GM19395 (cell line): Measurements from ENCODE around the gene MELK.

ENCODE experiments used
- ATAC-seq: cut with Tn5 transposase; IDR thresholded peaks from one replicate; pipeline ENCODE4 v1.9.1; 2021; ENCODE audit warnings: mild to moderate bottlenecking, moderate library complexity; ENCODE audit not compliant: unreplicated experiment

MELK gene

DNA sequence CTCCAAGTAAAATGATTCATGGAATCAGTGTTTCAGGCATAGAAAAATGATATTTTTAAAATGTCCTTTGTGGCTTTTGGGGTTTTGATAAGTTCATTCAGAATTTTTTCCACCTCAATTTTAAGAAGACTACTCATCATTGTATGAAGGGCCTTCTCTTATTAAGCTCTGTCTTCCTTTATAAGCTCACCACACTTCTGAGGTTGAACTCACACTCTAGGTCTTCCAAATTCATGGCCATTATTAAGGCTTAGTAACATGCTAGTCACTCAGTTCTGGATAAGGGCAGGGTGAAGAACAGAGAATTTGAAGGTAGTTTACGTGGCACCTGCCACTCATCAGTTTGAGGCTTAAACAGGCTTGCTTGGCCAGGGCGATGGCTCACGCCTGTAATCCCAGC is 4.2 kb downstream of the MELK start:
- no peak for ATAC-seq

DNA sequence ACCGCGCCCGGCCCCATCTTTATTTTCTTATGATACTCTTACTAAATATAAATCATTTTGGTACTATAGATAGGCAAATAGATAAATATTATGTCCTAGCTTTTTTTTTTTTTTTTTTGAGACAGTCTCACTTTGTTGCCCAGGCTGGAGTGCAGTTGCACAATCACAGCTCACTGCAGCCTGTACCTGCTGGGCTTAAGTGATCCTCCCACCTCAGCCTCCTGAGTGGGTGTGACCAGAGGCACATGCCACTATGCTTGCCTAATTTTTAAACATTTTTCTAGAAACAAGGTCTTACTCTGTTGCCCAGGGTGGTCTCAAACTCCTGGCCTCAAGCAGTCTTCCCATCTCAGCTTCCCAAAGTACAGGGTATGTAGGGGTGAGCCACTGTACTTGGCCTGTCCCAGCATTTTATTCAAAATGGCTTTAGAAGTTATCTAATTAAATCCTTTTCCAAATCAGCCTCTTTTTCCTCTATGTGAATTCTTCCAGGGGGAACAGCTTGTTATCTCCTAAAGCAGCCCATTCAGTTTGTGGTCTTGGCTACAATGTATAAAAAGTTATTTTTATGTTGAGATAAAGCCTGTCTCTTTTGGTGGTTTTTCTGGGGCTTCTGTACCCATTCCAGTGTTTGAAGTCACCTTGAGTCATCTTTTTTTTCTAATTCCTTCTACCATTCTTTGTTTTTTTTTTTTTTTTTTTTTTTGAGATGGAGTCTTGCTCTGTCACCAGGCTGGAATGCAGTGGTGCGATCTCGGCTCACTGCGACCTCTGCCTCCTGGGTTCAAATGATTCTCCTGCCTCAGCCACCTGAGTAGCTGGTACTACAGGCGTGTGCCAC is 12.1 kb downstream of the MELK start:
- no peak for ATAC-seq

DNA sequence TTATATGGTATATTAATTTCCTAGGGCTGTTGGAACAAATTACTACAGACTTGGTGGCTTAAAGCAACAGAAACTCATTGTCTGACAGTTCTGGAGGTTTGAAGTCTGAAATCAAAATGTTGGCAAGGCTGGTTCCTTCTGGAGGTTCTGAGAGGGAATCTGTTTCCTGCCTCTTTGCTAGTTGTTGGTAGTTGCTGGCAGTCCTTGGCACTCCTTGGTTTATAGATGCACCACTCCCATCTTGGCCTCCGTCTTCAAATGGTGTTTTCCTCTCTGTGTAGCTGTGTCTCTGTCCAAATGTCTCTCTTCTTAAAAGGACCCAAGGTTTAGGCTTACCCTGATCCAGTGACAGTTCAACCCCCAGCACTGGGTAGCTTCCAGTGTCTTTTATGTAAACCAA is 17.5 kb downstream of the MELK start:
- ATAC-seq, result no peak

DNA sequence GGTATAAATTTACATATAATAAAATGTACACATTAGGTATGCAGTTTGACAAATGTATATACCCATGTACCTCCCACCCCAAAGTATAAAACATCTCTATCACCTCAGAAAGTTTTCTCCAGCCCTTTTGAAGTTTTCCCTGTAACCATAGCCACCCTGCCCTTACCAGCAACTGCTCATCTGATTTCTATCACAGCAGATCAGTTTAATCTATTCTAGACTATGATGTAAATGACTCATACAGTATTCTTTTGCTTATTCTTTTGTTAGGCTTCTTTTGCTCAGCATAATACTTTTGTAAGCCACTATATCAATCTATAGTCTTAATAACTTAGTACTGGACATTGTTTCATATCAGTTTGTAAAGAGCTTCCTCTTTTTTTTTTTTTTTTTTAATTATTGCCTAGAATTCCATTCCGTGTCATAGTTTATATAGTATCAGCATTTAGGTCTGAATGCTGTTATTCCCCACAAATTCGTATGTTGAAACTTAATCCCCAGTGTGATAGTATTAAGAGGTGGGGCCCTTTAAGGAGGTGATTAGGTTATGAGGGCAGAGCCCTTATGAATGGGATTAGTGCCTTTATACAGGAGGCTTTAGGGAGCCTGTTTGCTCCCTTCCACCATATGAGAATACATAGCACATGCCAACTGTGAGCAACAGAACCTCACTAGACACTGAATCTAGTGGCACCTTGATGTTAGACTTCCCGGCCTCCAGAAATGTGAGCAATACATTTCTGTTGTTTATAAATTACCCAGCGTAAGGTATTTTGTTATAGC is 20.3 kb downstream of the MELK start:
- no peak for ATAC-seq

DNA sequence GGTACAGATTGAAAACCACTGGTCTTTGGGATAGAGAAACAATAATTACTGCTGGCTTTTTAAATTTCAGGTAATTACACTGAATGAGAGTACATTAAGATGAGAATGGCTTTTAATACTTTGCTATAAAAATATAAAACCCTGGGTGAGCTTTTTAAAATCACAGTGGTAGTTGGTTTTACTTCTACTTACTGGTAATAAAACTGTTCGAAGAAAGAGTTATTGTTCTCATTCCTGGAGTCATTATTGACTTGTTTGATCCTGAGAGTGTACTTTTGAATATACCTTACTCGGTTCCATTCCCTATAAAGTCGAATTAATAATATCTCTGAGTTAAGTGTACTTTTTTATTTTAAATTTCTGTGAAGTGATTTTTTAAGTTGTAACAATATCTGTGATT is 21.5 kb downstream of the MELK start:
- no peak for ATAC-seq

DNA sequence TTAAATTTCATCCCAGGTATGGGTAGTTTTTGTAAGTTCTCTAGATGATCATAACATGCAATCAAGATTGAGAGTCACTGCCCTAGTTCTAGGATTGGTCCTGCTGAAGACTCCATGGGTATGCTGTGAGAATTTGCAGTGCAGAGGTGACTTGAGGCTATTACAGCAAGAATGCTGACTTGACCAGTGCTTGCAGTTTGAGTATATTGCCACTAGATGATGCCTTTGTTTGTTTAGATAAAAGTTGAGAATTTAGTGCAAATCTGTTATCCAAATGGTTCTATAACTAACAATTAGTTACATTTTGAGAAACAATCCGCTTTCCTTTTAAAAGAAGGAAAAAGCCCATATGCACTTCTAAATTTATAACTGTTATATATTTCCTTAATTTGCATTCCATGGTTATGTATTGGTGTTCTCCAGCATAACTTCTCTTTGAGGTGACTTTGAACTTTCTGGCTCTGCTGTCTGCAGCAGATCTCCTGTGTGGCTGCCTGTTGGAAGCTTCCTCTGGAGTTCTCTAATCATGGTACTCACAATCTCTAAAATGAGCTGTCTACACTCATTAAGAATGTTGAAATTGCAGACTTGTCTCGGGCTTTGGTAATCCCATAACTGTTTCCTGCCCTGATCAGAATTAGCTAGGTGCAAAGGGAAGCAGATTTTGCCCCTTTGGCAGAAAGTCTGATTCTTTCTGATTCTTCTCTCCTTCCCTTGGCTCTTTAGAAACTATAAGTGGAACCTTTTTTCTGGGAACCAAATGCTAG is 24.9 kb downstream of the MELK start:
- no peak for ATAC-seq

DNA sequence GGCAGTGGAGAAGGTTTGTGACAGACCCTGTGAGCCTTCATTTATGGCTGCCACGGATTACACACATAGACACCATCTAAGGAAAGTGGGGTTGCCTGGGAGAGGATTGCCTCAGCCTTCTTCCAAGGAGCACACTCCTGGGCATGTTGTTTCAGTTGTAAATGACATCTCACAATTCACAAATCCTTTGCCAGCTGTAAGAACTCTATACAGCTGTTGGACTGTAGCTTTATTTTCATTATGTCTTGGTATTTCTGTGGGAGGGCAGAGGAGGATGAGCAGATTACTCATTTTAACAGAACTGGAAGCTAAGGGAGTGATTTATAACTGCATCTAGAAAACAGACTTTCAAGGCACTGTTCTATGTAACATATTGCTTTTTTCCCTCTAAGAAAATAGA is 25.6 kb downstream of the MELK start:
- no peak for ATAC-seq

DNA sequence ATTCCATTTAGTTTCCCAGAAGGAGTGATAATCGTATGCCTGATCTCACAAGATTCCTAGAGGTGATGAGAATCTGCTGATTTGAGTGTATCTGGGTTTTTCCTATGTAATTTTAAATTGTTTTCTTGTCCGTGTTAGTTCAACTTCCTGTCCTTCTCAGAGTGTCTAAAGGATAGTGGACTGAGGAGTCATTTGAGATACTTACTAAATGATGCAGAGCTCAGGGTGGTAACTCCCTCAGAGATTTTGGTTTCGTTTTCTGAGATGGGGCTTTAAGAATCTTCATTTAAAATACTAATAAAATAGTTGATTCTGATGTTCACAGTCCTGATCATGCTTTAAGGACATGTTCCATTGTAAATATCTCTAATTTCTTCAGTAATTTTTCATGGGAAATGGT is 30.3 kb downstream of the MELK start:
- ATAC-seq, result no peak

DNA sequence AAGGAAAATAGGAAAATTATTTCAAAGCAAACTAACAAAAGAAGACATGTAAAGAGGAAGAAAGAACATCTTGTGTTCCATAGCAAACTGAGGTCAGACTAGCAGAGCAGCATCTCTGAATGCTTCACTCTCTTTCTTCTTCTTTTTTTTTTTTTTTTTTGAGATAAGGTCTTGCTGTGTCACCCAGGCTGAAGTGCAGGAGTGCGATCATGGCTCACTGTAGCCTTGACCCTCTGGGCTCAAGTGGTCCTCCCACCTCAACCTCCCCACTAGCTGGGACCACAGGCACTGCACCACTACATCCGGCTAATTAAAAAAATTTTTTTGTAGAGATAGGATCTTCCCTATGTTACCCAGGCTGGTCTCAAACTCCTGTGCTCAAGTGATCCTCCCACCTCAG is 36.6 kb downstream of the MELK start:
- no peak for ATAC-seq

DNA sequence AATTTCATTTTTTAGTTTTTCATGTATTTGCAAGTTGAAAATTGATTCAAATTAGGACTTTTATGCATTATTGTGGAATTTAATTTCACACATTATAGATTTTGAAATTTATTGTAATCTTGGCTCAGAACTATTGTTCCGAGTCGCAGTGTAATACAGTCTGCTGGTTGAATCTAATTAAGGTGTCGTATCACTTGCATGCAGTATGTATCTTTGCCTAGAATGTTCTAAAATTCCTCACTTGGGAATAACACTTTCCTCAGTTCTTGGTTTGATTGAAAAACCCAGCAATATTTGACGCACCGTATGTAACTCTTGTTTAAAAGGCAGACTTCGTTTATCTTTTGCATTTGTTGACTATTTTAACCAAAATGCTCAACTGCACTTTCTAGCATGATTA is 49.4 kb downstream of the MELK start:
- ATAC-seq, result no peak

DNA sequence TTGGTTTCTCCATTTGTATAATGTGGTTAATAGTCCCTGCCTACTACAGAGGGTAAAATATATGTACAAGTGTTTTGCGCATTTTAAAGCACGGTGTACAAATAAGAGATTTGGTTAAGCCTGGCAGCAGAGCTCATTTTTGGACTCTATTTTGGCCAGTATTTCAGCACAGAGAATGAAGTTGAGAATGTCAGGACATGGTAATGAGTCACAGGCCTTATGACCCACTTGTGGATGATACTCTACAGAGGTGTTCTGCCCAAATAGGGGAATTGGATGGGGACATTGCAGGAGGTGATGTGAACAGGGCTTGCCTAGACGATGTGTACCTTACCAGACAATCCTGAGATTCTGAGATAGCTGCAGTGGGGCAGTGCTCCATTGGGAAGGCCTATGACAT is 50.6 kb downstream of the MELK start:
- ATAC-seq, result no peak

DNA sequence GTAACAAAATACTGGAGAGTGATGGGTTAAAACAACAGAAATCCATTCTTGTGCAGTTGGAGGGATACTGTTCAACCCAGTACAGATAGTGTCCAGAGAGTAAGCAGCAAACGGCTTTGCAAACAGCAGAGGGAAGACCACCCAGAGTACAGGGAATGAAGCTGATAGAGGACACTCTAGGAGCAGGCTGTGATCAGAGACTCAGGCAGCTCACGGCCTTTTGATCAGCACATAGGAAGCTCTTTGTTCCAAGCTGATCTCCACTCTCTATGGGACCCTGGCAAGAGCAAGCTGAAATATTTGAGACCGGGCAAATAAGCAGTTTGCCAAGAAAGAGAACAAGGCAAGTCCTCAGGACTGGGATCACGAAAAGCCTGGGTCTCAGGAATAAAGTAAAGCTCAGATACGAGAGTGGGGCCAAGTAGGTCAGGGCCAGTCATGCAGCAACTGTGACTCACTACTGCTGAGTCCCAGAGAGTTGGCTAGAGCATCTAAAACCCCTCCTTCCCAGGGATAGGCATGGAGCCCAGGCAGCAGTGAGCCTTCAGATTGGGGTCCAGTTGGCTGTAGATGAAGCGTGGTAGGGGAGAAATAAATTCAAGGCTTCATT is 52.4 kb downstream of the MELK start:
- ATAC-seq, result no peak

DNA sequence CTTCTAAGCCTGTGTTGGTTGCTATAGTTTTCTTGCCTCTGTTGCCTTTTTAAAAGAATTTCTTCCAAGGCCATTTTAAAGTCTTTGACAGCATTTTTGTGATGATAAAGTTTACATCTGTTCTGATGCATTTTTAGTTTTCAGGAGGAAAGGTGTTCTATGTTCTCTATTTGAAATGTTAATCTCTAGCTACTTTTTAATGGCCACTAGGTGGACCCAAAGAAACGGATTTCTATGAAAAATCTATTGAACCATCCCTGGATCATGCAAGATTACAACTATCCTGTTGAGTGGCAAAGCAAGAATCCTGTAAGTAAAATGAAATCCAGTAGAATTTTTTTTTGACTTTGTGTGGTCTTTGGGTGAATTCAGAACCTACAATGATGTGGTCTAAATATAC is 60.2 kb downstream of the MELK start:
- ATAC-seq, result no peak

DNA sequence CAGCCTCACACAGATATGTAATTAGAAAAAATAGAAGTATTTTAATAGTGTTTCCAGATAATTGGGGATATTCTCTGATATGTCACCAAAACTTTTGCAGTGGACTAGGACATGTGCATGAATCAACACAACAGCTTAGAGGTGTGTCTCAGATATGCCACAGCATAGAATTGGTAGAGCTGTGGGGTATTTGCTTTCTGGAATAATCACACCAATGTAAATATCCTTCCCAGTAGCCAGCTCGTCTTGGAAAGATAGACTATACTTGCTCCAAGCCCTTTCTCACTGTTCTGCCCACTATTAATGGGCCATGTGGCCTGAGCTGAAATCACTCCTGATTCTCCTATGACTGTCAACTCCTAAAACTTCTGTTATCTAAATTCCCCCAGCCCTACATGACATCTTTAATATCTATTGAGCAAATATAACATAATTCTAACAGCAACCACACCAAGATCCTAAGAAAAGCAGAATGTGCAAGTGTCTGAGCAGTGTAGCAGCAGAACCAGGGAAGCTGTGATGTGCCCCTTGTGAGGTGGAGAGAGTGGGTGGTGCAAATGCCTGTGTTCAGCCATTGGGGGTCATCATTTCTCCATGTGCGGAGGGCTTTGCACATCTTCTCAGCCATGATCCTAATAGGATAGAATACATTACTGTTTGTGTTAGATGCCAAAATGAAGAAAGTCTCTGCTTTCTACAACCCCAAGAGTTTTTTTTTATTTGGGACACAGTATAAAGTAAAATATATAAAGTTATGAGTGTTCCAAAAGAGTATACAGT is 65.0 kb downstream of the MELK start:
- no peak for ATAC-seq

DNA sequence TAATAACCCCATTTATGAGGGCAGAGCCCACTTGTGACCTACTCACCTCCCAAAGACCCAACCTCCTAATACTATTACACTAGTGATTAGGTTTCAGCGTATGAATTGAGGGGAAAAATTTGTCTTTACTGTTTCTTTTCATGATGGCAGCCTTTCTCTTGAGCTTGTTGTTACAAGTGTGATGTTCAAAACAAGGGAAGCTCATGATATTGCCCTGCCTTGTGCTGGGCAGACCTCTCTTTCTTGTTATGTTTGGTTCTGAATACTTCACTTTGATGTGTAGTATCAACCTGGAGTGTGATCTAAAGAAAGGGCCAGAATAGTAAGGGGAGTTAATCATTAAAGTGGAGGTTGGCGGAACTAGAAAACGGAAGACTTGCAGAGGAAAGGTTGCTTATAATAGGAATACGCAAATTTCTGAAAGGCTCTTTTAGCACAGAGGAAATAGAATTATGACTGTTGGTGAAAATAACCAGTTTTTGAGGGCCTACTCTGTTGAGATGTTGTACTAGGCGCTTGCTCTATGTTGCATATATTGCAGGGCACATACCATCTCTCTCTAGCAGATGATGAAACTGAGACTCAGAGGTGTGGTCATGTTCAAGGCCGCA is 68.2 kb downstream of the MELK start:
- peak; percentile 87 for ATAC-seq

DNA sequence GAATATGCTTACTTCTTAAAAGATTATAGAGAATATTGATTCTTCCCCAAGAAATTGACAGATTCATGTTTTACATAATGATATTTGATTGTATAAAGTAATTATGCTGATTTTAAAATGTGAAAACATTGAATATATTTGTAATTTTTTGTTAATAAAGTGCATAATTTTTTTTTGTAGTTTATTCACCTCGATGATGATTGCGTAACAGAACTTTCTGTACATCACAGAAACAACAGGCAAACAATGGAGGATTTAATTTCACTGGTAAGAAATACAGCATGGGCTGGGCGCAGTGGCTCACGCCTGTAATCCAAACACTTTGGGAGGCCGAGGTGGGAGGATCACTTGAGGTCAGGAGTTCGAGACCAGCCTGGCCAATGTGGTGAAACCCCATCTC is 70.1 kb downstream of the MELK start:
- ATAC-seq, result no peak

DNA sequence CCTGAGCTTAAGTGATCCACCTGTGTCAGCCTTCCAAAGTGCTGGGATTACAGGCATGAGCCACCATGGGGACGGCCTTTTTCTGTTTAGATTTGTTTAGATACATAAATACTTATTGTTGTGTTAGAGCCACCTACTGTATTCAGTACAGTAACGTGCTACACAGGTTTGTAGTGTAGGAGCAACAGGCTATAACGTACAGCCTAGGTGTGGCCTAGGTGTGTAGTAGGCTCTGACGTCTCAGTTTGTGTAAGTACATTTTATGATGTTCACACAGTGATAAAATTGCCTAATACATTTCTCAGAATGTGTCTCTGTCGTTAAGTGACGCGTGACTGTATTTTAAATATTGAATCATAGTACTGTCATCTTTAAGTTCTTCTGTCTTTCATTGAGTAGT is 84.1 kb downstream of the MELK start:
- no peak for ATAC-seq

DNA sequence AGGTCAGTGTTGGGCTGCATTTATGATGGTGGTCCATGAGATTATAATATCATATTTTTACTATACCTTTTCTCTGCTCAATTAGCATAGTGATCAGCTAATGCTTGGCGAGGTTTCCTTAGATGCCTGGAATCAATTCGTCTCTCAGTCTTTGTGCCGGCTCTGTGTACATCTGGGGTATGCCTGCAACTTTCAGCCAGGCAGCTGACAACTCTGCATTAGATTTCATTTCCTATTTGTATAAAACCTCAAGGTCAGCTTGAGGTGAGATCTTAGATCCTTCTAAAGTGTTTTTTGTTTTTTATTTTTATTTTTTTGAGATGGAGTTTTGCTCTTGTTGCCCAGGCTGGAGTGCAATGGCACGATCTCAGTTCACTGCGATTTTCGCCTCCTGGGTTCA is 86.8 kb downstream of the MELK start:
- no peak for ATAC-seq

DNA sequence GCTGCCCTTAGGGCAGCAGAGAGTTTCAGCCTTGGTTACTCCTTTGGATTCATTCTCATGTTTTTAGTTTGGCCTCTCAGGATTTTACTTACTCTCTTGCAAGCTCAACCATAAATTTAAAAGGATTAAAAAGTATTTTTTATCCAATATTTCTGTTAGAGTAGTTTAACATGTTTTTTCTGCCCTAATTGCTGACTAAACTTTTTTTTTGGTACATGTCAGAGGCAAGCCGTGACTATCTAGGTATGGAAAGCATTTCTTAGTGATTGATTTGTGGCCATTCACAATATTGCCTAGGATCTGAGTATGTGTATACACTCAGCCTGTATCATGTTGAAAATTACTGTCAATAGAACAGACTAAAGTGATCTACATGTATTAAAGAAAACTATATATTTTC is 92.1 kb downstream of the MELK start:
- no peak for ATAC-seq

DNA sequence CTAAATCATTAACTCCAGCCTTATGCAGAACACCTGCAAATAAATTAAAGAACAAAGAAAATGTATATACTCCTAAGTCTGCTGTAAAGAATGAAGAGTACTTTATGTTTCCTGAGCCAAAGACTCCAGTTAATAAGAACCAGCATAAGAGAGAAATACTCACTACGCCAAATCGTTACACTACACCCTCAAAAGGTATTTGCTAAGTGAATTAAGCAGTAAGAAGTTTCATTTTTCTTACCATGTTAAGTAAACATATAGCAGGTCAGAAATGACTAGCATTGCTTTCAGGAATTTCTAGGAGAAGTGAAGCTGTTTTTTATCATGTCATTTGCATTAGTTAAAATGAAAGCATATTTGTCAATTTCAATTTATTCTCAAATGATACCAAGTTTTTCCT is 92.7 kb downstream of the MELK start:
- no peak for ATAC-seq
